HepG2 (cell line): ENCODE measurements around the gene PLPPR3. TPM values are rescaled to one million over a fixed set of nuclear protein-coding genes. Genes with fewer than 3 reads are reported as not detected.
A peak's percentile ranks its signal among the peaks of the same experiment; 100 is the strongest.

Experiments
- ATAC-seq: fragments of 200-7000 bp; cut with Tn5 transposase; 3 replicates; pipeline ENCODE4 v1.9.1; 2020; ENCODE audit warnings: mild to moderate bottlenecking, moderate library complexity
- BruUV-seq: library from RNA; stranded (reverse); fragments of 400-500 nt; replicated peaks from 2 replicates; lab custom pipeline; 2021; lab: Mats Ljungman, UMichigan
- CTCF ChIA-PET: fragments of 300-600 bp; formaldehyde crosslinking; extraction: SDS; loops from one replicate; lab custom pipeline; 2021; ENCODE audit warnings: low total read pairs, inconsistent platforms, low intra/inter-chr PET ratio; lab: Yijun Ruan, JAX
- POLR2A ChIA-PET: fragments of 350-600 bp; sonication (Branson Sonifier 250); formaldehyde crosslinking; loops from one replicate; lab custom pipeline; 2020; ENCODE audit warnings: antibody characterized with exemption, inconsistent platforms; lab: Yijun Ruan, JAX
- DNase-seq: peaks from one replicate; pipeline ENCODE4 v3.0.0-alpha.2; 2015; ENCODE audit warnings: low spot score
- FAIRE-seq: peaks from 3 replicates; lab custom pipeline; 2011; peaks lifted over from hg19 to GRCh38; lab: Jason Lieb, UNC
- H2AFZ ChIP-seq: one replicate; pipeline ENCODE4 v1.6.1; 2011; ENCODE audit warnings: low read length, inconsistent platforms
- H3K27ac ChIP-seq: fragments of 300-600 bp; 3 replicates; pipeline ENCODE4 v1.8.0; 2011; ENCODE audit warnings: mixed run types, mild to moderate bottlenecking, mixed read lengths, low read length, inconsistent platforms; ENCODE audit not compliant: insufficient read depth; ENCODE audit errors: extremely low read length
- H3K27me3 ChIP-seq, 2 experiments: fragments of 200-600 bp in 1 of 2; 2 replicates in 1 of 2; 3 replicates in 1 of 2; pipeline versions ENCODE4 v1.6.0 to v1.8.0; 2011; ENCODE audit warnings: low read length in 2 of 2, mild to moderate bottlenecking in 2 of 2, moderate library complexity in 2 of 2, inconsistent platforms in 1 of 2; ENCODE audit not compliant: insufficient read depth in 2 of 2, control insufficient read depth in 1 of 2
- H3K36me3 ChIP-seq, 2 experiments: fragments of 200-600 bp in 1 of 2; replicated peaks in 1 of 2; 2 replicates in 1 of 2; 3 replicates in 1 of 2; pipeline versions ENCODE4 v1.5.1 to v1.8.0; 2011; ENCODE audit warnings: low read length in 2 of 2, inconsistent platforms in 1 of 2; ENCODE audit not compliant: insufficient read depth in 2 of 2, control insufficient read depth in 1 of 2
- H3K4me1 ChIP-seq: 2 replicates; pipeline ENCODE4 v1.5.1; 2012; ENCODE audit warnings: low read length, inconsistent platforms; ENCODE audit not compliant: insufficient read depth
- H3K4me2 ChIP-seq: 2 replicates; pipeline ENCODE4 v1.6.0; 2011; ENCODE audit warnings: low read depth, low read length, inconsistent platforms
- H3K4me3 ChIP-seq, 3 experiments: fragments of 200-600 bp in 1 of 3; sonication (generic), shearing (Covaris generic) in 1 of 3; replicated peaks in 1 of 3; 2 replicates each; pipeline ENCODE4 v1.5.1; 2011 to 2016; ENCODE audit warnings: low read length in 3 of 3, inconsistent platforms in 2 of 3, low read depth in 2 of 3, mild to moderate bottlenecking in 2 of 3, control low read depth in 1 of 3, mixed read lengths in 1 of 3; ENCODE audit not compliant: insufficient read depth in 1 of 3
- H3K79me2 ChIP-seq: one replicate; pipeline ENCODE4 v1.6.1; 2011; ENCODE audit warnings: low read length, inconsistent platforms; ENCODE audit not compliant: insufficient read depth
- H3K9ac ChIP-seq: 2 replicates; pipeline ENCODE4 v1.6.0; 2011; ENCODE audit warnings: mild to moderate bottlenecking, low read depth, low read length, inconsistent platforms; ENCODE audit not compliant: insufficient read depth
- H3K9me3 ChIP-seq: 2 replicates; pipeline ENCODE4 v1.5.1; 2012; ENCODE audit warnings: mild to moderate bottlenecking, low read length
- H4K20me1 ChIP-seq: 2 replicates; pipeline ENCODE4 v1.6.0; 2011; ENCODE audit warnings: inconsistent platforms, mild to moderate bottlenecking, low read length, moderate library complexity; ENCODE audit not compliant: insufficient read depth
- ISX ChIP-seq: sonication (generic); formaldehyde crosslinking; conservative IDR thresholded peaks from 2 replicates; pipeline ENCODE4 v1.5.0; 2020; ENCODE audit warnings: missing genetic modification reagents
- ZMYM3 ChIP-seq: sonication (generic); formaldehyde crosslinking; IDR thresholded peaks from 2 replicates; pipeline ENCODE4 v1.5.1; 2020; ENCODE audit warnings: mild to moderate bottlenecking, missing genetic modification reagents
- ZNF160 ChIP-seq: sonication (generic); formaldehyde crosslinking; IDR thresholded peaks from 2 replicates; pipeline ENCODE4 v1.8.0; 2022; ENCODE audit warnings: mild to moderate bottlenecking, inconsistent platforms, missing genetic modification reagents
- ZSCAN22 ChIP-seq: sonication (generic); formaldehyde crosslinking; IDR thresholded peaks from 2 replicates; pipeline ENCODE4 v1.4.0; 2020; ENCODE audit warnings: mild to moderate bottlenecking, missing genetic modification reagents
- WGBS: methylation state at CpG from one replicate; pipeline ENCODE4 v1.1.6; 2017; ENCODE audit warnings: low lambda C conversion rate; 5-methylcytosine and 5-hydroxymethylcytosine counted together
- in situ Hi-C: cut with HindIII; loops from 2 replicates; pipeline ENCODE4 v1.10.0; 2017; ENCODE audit warnings: low pct_unique_long_range_greater_than_20kb; ENCODE audit not compliant: extremely low pct_ligation_motif_present
- intact Hi-C: fragments of 100-400 bp; cut with micrococcal nuclease; formaldehyde crosslinking; loops from one replicate; pipeline ENCODE4 v1.10.0; 2022; ENCODE audit not compliant: unreplicated experiment
- microRNA counts: library from miRNA; unstranded; fragments of <30 nt; microRNA quantifications from one replicate; lab custom pipeline; 2015
- microRNA-seq: library from miRNA; unstranded; fragments of <30 nt; microRNA quantifications from one replicate; pipeline ENCODE4, GENCODE V29; 2020
- polyA plus RNA-seq, 8 experiments: library from polyadenylated mRNA; depleted of rRNA in 3 of 8; stranded (reverse) in 7 of 8; unstranded in 1 of 8; fragments of >200 nt; fragmentation: Illumina TruSeq in 4 of 8; extraction: Trizol in 4 of 8; gene quantifications; 2 replicates each; pipeline versions ENCODE4 v1.2.1 to v1.2.3, GENCODE V29; 2011 to 2016; ENCODE audit warnings: low read depth in 4 of 8, missing spikeins in 1 of 8, mixed read lengths in 1 of 8; ENCODE audit not compliant: insufficient read depth in 1 of 8
- small RNA-seq, 3 experiments: library from RNA; depleted of rRNA; stranded (forward); fragments of <200 nt; gene quantifications; one replicate each; pipeline ENCODE3, GENCODE V24; 2012; ENCODE audit warnings: low read depth in 2 of 3, low replicate concordance in 1 of 3; ENCODE audit not compliant: insufficient read length in 3 of 3, insufficient read depth in 2 of 3
- total RNA-seq, 5 experiments: library from RNA; depleted of rRNA; stranded (reverse); fragments of >200 nt; fragmentation: Illumina TruSeq; extraction: Trizol; gene quantifications; 2 replicates each; pipeline ENCODE4 v1.2.3, GENCODE V29; 2016; ENCODE audit warnings: low read depth in 1 of 5
- TF ChIP-seq, protein P1 (sequence below): IDR thresholded peaks from 2 replicates; pipeline ENCODE4 v1.6.1; 2016; ENCODE audit warnings: missing biosample characterization, missing genetic modification reagents, low read depth

The PLPPR3 gene
- total and polyA plus RNA-seq, 2 of the 13 experiments (the other 11 are each of a cell fraction or from before 2014, with no cell fraction given) = 0.07 to 0.16 TPM

DNA sequence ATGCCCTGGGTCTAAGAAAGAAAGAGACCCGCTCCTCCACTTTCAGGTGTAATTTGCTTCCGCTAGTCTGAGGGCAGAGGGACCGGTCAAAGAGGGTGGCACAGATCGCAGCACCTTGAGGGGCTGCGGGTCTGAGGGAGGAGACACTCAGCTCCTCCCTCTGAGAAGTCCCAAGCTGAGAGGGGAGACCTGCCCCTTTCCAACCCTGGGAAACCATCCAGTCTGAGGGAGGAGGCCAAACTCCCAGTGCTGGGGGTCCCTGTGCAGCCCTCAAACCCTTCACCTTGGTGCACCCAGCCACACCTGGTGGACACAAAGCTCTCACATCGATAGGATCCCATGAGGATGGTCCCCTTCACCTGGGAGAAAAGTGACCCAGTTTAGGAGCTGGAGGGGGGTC lies 57.9 kb downstream of the PLPPR3 start:
- no TSS peak for BruUV-seq
- TF ChIP-seq ZSCAN22 (CRISPR knock-in tag) (peak; percentile 95), ISX (no peak)
- TF ChIP-seq, all 625 proteins: peak for 1
- Histone ChIP-seq H3K9me3 (no peaks in the 10 kb centered on the region), H3K27ac (no peak overlapping the region), H3K79me2 (no peaks in the 10 kb centered on the region), H2AFZ (no peak overlapping the region), H3K4me3 (no peak overlapping the region), H3K9ac (no peak overlapping the region), H3K27me3 (no peaks in the 10 kb centered on the region), H3K4me1 (peaks cover 15% of the 10 kb centered on the region), H3K4me2 (no peak overlapping the region), H3K36me3 (no peaks in the 10 kb centered on the region), H4K20me1 (no peaks in the 10 kb centered on the region)
- intact Hi-C loops = no loop called here
- ChIA-PET CTCF (no interaction called here), POLR2A (no interaction called here)
- DNase-seq (no peak), ATAC-seq (no peak), FAIRE-seq (no peak)
- WGBS = 82% methylated on average over 6 of the region's 6 CpGs
- in situ Hi-C loops = loop anchor here (10.0 kb wide), 2 partner anchors 91 to 221 kb away; partner anchors contain the start of genes CFD, ELANE and WDR18

DNA sequence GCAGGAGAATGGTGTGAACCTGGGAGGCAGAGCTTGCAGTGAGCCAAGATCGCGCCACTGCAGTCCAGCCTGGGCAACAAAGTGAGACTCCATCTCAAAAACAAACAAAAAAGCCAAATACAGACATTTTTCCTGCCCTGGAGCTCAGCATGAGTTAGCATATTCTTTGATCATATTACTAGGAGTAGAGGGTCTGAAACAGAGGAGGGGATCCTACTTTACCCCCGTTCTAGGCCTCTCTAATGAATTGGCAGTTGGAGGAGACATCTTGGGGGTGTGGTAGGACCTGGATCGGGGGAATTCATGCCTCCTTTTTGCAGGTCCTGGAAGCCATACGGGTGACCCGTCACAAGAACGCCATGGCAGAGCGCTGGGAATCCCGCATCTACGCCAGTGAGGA lies 58.6 kb downstream of the PLPPR3 start:
- intact Hi-C loops = no loop called here
- in situ Hi-C loops = loop anchor here (10.0 kb wide), 2 partner anchors 92 to 222 kb away; partner anchors contain the start of genes CFD, ELANE and WDR18

More for the DNA sequence above, 58.6 kb downstream of the PLPPR3 start:
- ChIA-PET CTCF (no interaction called here), POLR2A (no interaction called here)
- no peak overlapping the region for H3K4me3 ChIP-seq
- H3K36me3 ChIP-seq = no peaks in the 10 kb centered on the region
- H3K4me1 ChIP-seq = peaks cover 8% of the 10 kb centered on the region; the same call in 1 of the 2 replicates
- FAIRE-seq (no peak), DNase-seq (no peak), ATAC-seq (no peak)
- BruUV-seq = no TSS peak
- no peaks in the 10 kb centered on the region; the same call in 1 of the 2 replicates for H3K9me3 ChIP-seq
- H4K20me1 ChIP-seq = no peaks in the 10 kb centered on the region
- no peak overlapping the region for H3K27ac ChIP-seq
- TF ChIP-seq, protein P1, sequence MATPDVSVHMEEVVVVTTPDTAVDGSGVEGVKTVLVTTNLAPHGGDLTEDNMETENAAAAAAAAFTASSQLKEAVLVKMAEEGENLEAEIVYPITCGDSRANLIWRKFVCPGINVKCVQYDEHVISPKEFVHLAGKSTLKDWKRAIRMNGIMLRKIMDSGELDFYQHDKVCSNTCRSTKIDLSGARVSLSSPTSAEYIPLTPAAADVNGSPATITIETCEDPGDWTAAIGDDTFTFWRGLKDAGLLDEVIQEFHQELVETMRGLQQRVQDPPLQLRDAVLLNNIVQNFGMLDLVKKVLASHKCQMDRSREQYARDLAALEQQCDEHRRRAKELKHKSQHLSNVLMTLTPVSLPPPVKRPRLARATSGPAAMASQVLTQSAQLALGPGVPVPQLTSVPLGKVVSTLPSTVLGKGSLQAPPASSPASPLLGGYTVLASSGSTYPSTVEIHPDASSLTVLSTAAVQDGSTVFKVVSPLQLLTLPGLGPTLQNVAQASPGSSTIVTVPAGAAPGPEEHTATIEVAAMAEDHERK (CRISPR knock-in tag) = no peak
- 0 out of 2 replicates have a peak, but pooled peaks have one; percentile 49 for TF ChIP-seq ZMYM3
- no peak for TF ChIP-seq ZNF160 (CRISPR knock-in tag)
- 96% methylated on average over 5 of the region's 10 CpGs for WGBS
- no peak overlapping the region for H2AFZ ChIP-seq
- H3K79me2 ChIP-seq = no peaks in the 10 kb centered on the region
- H3K4me2 ChIP-seq = no peak overlapping the region
- no peak overlapping the region for H3K9ac ChIP-seq
- no peaks in the 10 kb centered on the region for H3K27me3 ChIP-seq

MicroRNAs encoded within 50 kb of the gene (microRNA counts, 767-probe panel; counts per million panel counts)
- not detected for microRNA hsa-miR-3187-3p (lab: Ali Mortazavi, UCI)

Small RNA genes within 50 kb of the gene (microRNA-seq; reads per million reads assigned to microRNA genes)
- gene MIR3187 (31.0 reads per million, percentile 60 among the genes with 10 or more reads in this experiment), gene MIR4745 (13.1 reads per million, percentile 50 among the genes with 10 or more reads in this experiment)

Small RNA genes within 50 kb of the gene (small RNA-seq; reads per million reads assigned to genes)
- gene MIR3187 = 0 reads per million in 3 experiments

Other genes with a start within 250 kb of the PLPPR3 start
- 136 and 309 TPM in 2 replicates for gene BSG, start 249.4 kb downstream of the PLPPR3 start, total RNA-seq (2016; rRNA removed; fragmentation: Illumina TruSeq; extraction: Trizol)
- 754 and 1,057 TPM in 2 replicates for gene BSG, start 249.4 kb downstream of the PLPPR3 start, polyA plus RNA-seq (2011; rRNA removed)
- gene HCN2, start 232.1 kb downstream of the PLPPR3 start, total RNA-seq (2016; rRNA removed; fragmentation: Illumina TruSeq; extraction: Trizol) = not detected in 2 replicates
- gene HCN2, start 232.1 kb downstream of the PLPPR3 start, polyA plus RNA-seq (2011; rRNA removed) = 0.01 and 0.05 TPM in 2 replicates
- 52.5 and 78.0 TPM in 2 replicates for gene POLRMT, start 188.4 kb downstream of the PLPPR3 start, total RNA-seq (2016; rRNA removed; fragmentation: Illumina TruSeq; extraction: Trizol)
- 101 and 114 TPM in 2 replicates for gene POLRMT, start 188.4 kb downstream of the PLPPR3 start, polyA plus RNA-seq (2011; rRNA removed)
- 0.24 TPM in 1 of 2 replicates, not detected in the other for gene FGF22, start 182.1 kb downstream of the PLPPR3 start, total RNA-seq (2016; rRNA removed; fragmentation: Illumina TruSeq; extraction: Trizol)
- 0.07 TPM in 1 of 2 replicates, not detected in the other for gene FGF22, start 182.1 kb downstream of the PLPPR3 start, polyA plus RNA-seq (2011; rRNA removed)
- 18.5 and 34.0 TPM in 2 replicates for gene RNF126, start 158.7 kb downstream of the PLPPR3 start, total RNA-seq (2016; rRNA removed; fragmentation: Illumina TruSeq; extraction: Trizol)
- 23.2 and 24.6 TPM in 2 replicates for gene RNF126, start 158.7 kb downstream of the PLPPR3 start, polyA plus RNA-seq (2011; rRNA removed)
- 5.8 and 13.5 TPM in 2 replicates for gene FSTL3, start 145.6 kb downstream of the PLPPR3 start, total RNA-seq (2016; rRNA removed; fragmentation: Illumina TruSeq; extraction: Trizol)
- 15.6 and 30.9 TPM in 2 replicates for gene FSTL3, start 145.6 kb downstream of the PLPPR3 start, polyA plus RNA-seq (2011; rRNA removed)
- not detected in 2 replicates for gene PRSS57, start 126.5 kb downstream of the PLPPR3 start, total RNA-seq (2016; rRNA removed; fragmentation: Illumina TruSeq; extraction: Trizol)
- gene PRSS57, start 126.5 kb downstream of the PLPPR3 start, polyA plus RNA-seq (2011; rRNA removed) = 0.12 and 0.20 TPM in 2 replicates
- 9.7 and 10.8 TPM in 2 replicates for gene PALM, start 113.0 kb downstream of the PLPPR3 start, total RNA-seq (2016; rRNA removed; fragmentation: Illumina TruSeq; extraction: Trizol)
- gene PALM, start 113.0 kb downstream of the PLPPR3 start, polyA plus RNA-seq (2011; rRNA removed) = 4.0 and 5.4 TPM in 2 replicates
- 1.1 and 1.3 TPM in 2 replicates for gene MISP, start 70.8 kb downstream of the PLPPR3 start, total RNA-seq (2016; rRNA removed; fragmentation: Illumina TruSeq; extraction: Trizol)
- gene MISP, start 70.8 kb downstream of the PLPPR3 start, polyA plus RNA-seq (2011; rRNA removed) = 0.67 and 0.71 TPM in 2 replicates
- gene PTBP1, start 24.5 kb downstream of the PLPPR3 start, total RNA-seq (2016; rRNA removed; fragmentation: Illumina TruSeq; extraction: Trizol) = 188 and 195 TPM in 2 replicates
- gene PTBP1, start 24.5 kb downstream of the PLPPR3 start, polyA plus RNA-seq (2011; rRNA removed) = 288 and 314 TPM in 2 replicates
- gene AZU1, start 5.9 kb upstream of the PLPPR3 start, total RNA-seq (2016; rRNA removed; fragmentation: Illumina TruSeq; extraction: Trizol) = not detected in 2 replicates
- gene AZU1, start 5.9 kb upstream of the PLPPR3 start, polyA plus RNA-seq (2011; rRNA removed) = 0.08 TPM in 1 of 2 replicates, not detected in the other
- not detected in 2 replicates for gene PRTN3, start 19.0 kb upstream of the PLPPR3 start, total RNA-seq (2016; rRNA removed; fragmentation: Illumina TruSeq; extraction: Trizol)
- gene PRTN3, start 19.0 kb upstream of the PLPPR3 start, polyA plus RNA-seq (2011; rRNA removed) = 0.10 TPM in 1 of 2 replicates, not detected in the other
- not detected in 2 replicates for gene ELANE, start 30.3 kb upstream of the PLPPR3 start, total RNA-seq (2016; rRNA removed; fragmentation: Illumina TruSeq; extraction: Trizol)
- gene ELANE, start 30.3 kb upstream of the PLPPR3 start, polyA plus RNA-seq (2011; rRNA removed) = not detected in 2 replicates
- gene CFD, start 37.7 kb upstream of the PLPPR3 start, total RNA-seq (2016; rRNA removed; fragmentation: Illumina TruSeq; extraction: Trizol) = 3.6 and 4.6 TPM in 2 replicates
- 2.3 and 3.9 TPM in 2 replicates for gene CFD, start 37.7 kb upstream of the PLPPR3 start, polyA plus RNA-seq (2011; rRNA removed)
- 14.8 and 18.4 TPM in 2 replicates for gene MED16, start 71.2 kb upstream of the PLPPR3 start, total RNA-seq (2016; rRNA removed; fragmentation: Illumina TruSeq; extraction: Trizol)
- 13.3 and 16.9 TPM in 2 replicates for gene MED16, start 71.2 kb upstream of the PLPPR3 start, polyA plus RNA-seq (2011; rRNA removed)
- gene RNU6-9, start 71.5 kb upstream of the PLPPR3 start, total RNA-seq (2016; rRNA removed; fragmentation: Illumina TruSeq; extraction: Trizol) = under 0.01 TPM in 1 of 2 replicates, not detected in the other
- gene RNU6-9, start 71.5 kb upstream of the PLPPR3 start, polyA plus RNA-seq (2011; rRNA removed) = not detected in 2 replicates
- 21.8 and 26.2 TPM in 2 replicates for gene R3HDM4, start 91.3 kb upstream of the PLPPR3 start, total RNA-seq (2016; rRNA removed; fragmentation: Illumina TruSeq; extraction: Trizol)
- 26.9 and 40.4 TPM in 2 replicates for gene R3HDM4, start 91.3 kb upstream of the PLPPR3 start, polyA plus RNA-seq (2011; rRNA removed)
- gene KISS1R, start 95.4 kb upstream of the PLPPR3 start, total RNA-seq (2016; rRNA removed; fragmentation: Illumina TruSeq; extraction: Trizol) = 3.9 and 10.2 TPM in 2 replicates
- gene KISS1R, start 95.4 kb upstream of the PLPPR3 start, polyA plus RNA-seq (2011; rRNA removed) = 1.1 and 1.5 TPM in 2 replicates
- 53.8 and 71.3 TPM in 2 replicates for gene ARID3A, start 104.1 kb upstream of the PLPPR3 start, total RNA-seq (2016; rRNA removed; fragmentation: Illumina TruSeq; extraction: Trizol)
- 77.9 and 102 TPM in 2 replicates for gene ARID3A, start 104.1 kb upstream of the PLPPR3 start, polyA plus RNA-seq (2011; rRNA removed)
- gene WDR18, start 162.4 kb upstream of the PLPPR3 start, total RNA-seq (2016; rRNA removed; fragmentation: Illumina TruSeq; extraction: Trizol) = 47.6 and 49.7 TPM in 2 replicates
- gene WDR18, start 162.4 kb upstream of the PLPPR3 start, polyA plus RNA-seq (2011; rRNA removed) = 36.4 and 44.6 TPM in 2 replicates
- gene GRIN3B, start 178.5 kb upstream of the PLPPR3 start, total RNA-seq (2016; rRNA removed; fragmentation: Illumina TruSeq; extraction: Trizol) = 0.07 TPM in 1 of 2 replicates, not detected in the other
- gene GRIN3B, start 178.5 kb upstream of the PLPPR3 start, polyA plus RNA-seq (2011; rRNA removed) = 0.20 and 0.34 TPM in 2 replicates
- gene TMEM259, start 199.2 kb upstream of the PLPPR3 start, total RNA-seq (2016; rRNA removed; fragmentation: Illumina TruSeq; extraction: Trizol) = 20.5 and 64.7 TPM in 2 replicates
- 164 and 232 TPM in 2 replicates for gene TMEM259, start 199.2 kb upstream of the PLPPR3 start, polyA plus RNA-seq (2011; rRNA removed)
- gene RNU6-2, start 199.6 kb upstream of the PLPPR3 start, total RNA-seq (2016; rRNA removed; fragmentation: Illumina TruSeq; extraction: Trizol) = under 0.01 TPM in 1 of 2 replicates, not detected in the other
- gene RNU6-2, start 199.6 kb upstream of the PLPPR3 start, polyA plus RNA-seq (2011; rRNA removed) = not detected in 2 replicates
- gene CNN2, start 204.7 kb upstream of the PLPPR3 start, total RNA-seq (2016; rRNA removed; fragmentation: Illumina TruSeq; extraction: Trizol) = 70.0 and 84.5 TPM in 2 replicates
- gene CNN2, start 204.7 kb upstream of the PLPPR3 start, polyA plus RNA-seq (2011; rRNA removed) = 58.1 and 63.6 TPM in 2 replicates
- gene ABCA7, start 218.2 kb upstream of the PLPPR3 start, total RNA-seq (2016; rRNA removed; fragmentation: Illumina TruSeq; extraction: Trizol) = 1.3 and 4.4 TPM in 2 replicates
- gene ABCA7, start 218.2 kb upstream of the PLPPR3 start, polyA plus RNA-seq (2011; rRNA removed) = 32.4 and 41.2 TPM in 2 replicates
- 0.48 and 0.84 TPM in 2 replicates for gene ARHGAP45, start 245.2 kb upstream of the PLPPR3 start, total RNA-seq (2016; rRNA removed; fragmentation: Illumina TruSeq; extraction: Trizol)
- 32.0 and 40.3 TPM in 2 replicates for gene ARHGAP45, start 245.2 kb upstream of the PLPPR3 start, polyA plus RNA-seq (2011; rRNA removed)